HepG2 (cell line): ENCODE measurements around the gene PODN. TPM values are rescaled to one million over a fixed set of nuclear protein-coding genes. Genes with fewer than 3 reads are reported as not detected.
A peak's percentile ranks its signal among the peaks of the same experiment; 100 is the strongest.

Experiments
- ATAC-seq: fragments of 200-7000 bp; cut with Tn5 transposase; 3 replicates; pipeline ENCODE4 v1.9.1; 2020; ENCODE audit warnings: mild to moderate bottlenecking, moderate library complexity
- BruUV-seq: library from RNA; stranded (reverse); fragments of 400-500 nt; replicated peaks from 2 replicates; lab custom pipeline; 2021; lab: Mats Ljungman, UMichigan
- CTCF ChIA-PET: fragments of 300-600 bp; formaldehyde crosslinking; extraction: SDS; loops from one replicate; lab custom pipeline; 2021; ENCODE audit warnings: low total read pairs, inconsistent platforms, low intra/inter-chr PET ratio; lab: Yijun Ruan, JAX
- POLR2A ChIA-PET: fragments of 350-600 bp; sonication (Branson Sonifier 250); formaldehyde crosslinking; loops from one replicate; lab custom pipeline; 2020; ENCODE audit warnings: antibody characterized with exemption, inconsistent platforms; lab: Yijun Ruan, JAX
- DNase-seq: peaks from one replicate; pipeline ENCODE4 v3.0.0-alpha.2; 2015; ENCODE audit warnings: low spot score
- FAIRE-seq: peaks from 3 replicates; lab custom pipeline; 2011; peaks lifted over from hg19 to GRCh38; lab: Jason Lieb, UNC
- H2AFZ ChIP-seq: one replicate; pipeline ENCODE4 v1.6.1; 2011; ENCODE audit warnings: low read length, inconsistent platforms
- H3K27ac ChIP-seq: fragments of 300-600 bp; 3 replicates; pipeline ENCODE4 v1.8.0; 2011; ENCODE audit warnings: mixed run types, mild to moderate bottlenecking, mixed read lengths, low read length, inconsistent platforms; ENCODE audit not compliant: insufficient read depth; ENCODE audit errors: extremely low read length
- H3K27me3 ChIP-seq, 2 experiments: fragments of 200-600 bp in 1 of 2; 2 replicates in 1 of 2; 3 replicates in 1 of 2; pipeline versions ENCODE4 v1.6.0 to v1.8.0; 2011; ENCODE audit warnings: low read length in 2 of 2, mild to moderate bottlenecking in 2 of 2, moderate library complexity in 2 of 2, inconsistent platforms in 1 of 2; ENCODE audit not compliant: insufficient read depth in 2 of 2, control insufficient read depth in 1 of 2
- H3K36me3 ChIP-seq, 2 experiments: fragments of 200-600 bp in 1 of 2; replicated peaks in 1 of 2; 2 replicates in 1 of 2; 3 replicates in 1 of 2; pipeline versions ENCODE4 v1.5.1 to v1.8.0; 2011; ENCODE audit warnings: low read length in 2 of 2, inconsistent platforms in 1 of 2; ENCODE audit not compliant: insufficient read depth in 2 of 2, control insufficient read depth in 1 of 2
- H3K4me1 ChIP-seq: 2 replicates; pipeline ENCODE4 v1.5.1; 2012; ENCODE audit warnings: low read length, inconsistent platforms; ENCODE audit not compliant: insufficient read depth
- H3K4me2 ChIP-seq: 2 replicates; pipeline ENCODE4 v1.6.0; 2011; ENCODE audit warnings: low read depth, low read length, inconsistent platforms
- H3K4me3 ChIP-seq, 3 experiments: fragments of 200-600 bp in 1 of 3; sonication (generic), shearing (Covaris generic) in 1 of 3; replicated peaks in 1 of 3; 2 replicates each; pipeline ENCODE4 v1.5.1; 2011 to 2016; ENCODE audit warnings: low read length in 3 of 3, inconsistent platforms in 2 of 3, low read depth in 2 of 3, mild to moderate bottlenecking in 2 of 3, control low read depth in 1 of 3, mixed read lengths in 1 of 3; ENCODE audit not compliant: insufficient read depth in 1 of 3
- H3K79me2 ChIP-seq: one replicate; pipeline ENCODE4 v1.6.1; 2011; ENCODE audit warnings: low read length, inconsistent platforms; ENCODE audit not compliant: insufficient read depth
- H3K9ac ChIP-seq: 2 replicates; pipeline ENCODE4 v1.6.0; 2011; ENCODE audit warnings: mild to moderate bottlenecking, low read depth, low read length, inconsistent platforms; ENCODE audit not compliant: insufficient read depth
- H3K9me3 ChIP-seq: 2 replicates; pipeline ENCODE4 v1.5.1; 2012; ENCODE audit warnings: mild to moderate bottlenecking, low read length
- H4K20me1 ChIP-seq: 2 replicates; pipeline ENCODE4 v1.6.0; 2011; ENCODE audit warnings: inconsistent platforms, mild to moderate bottlenecking, low read length, moderate library complexity; ENCODE audit not compliant: insufficient read depth
- DNMT1 ChIP-seq: sonication (generic); formaldehyde crosslinking; IDR thresholded peaks from 2 replicates; pipeline ENCODE4 v1.5.1; 2020; ENCODE audit warnings: mild to moderate bottlenecking, missing genetic modification reagents
- PPARG ChIP-seq: conservative IDR thresholded peaks from 2 replicates; pipeline ENCODE4 v1.6.1; 2016; ENCODE audit warnings: missing biosample characterization, missing genetic modification reagents
- ZMYM3 ChIP-seq: sonication (generic); formaldehyde crosslinking; IDR thresholded peaks from 2 replicates; pipeline ENCODE4 v1.5.1; 2020; ENCODE audit warnings: mild to moderate bottlenecking, missing genetic modification reagents
- ZSCAN30 ChIP-seq: sonication (generic); formaldehyde crosslinking; IDR thresholded peaks from 2 replicates; pipeline ENCODE4 v1.5.0; 2020; ENCODE audit warnings: mild to moderate bottlenecking, missing genetic modification reagents
- WGBS: methylation state at CpG from one replicate; pipeline ENCODE4 v1.1.6; 2017; ENCODE audit warnings: low lambda C conversion rate; 5-methylcytosine and 5-hydroxymethylcytosine counted together
- in situ Hi-C: cut with HindIII; loops from 2 replicates; pipeline ENCODE4 v1.10.0; 2017; ENCODE audit warnings: low pct_unique_long_range_greater_than_20kb; ENCODE audit not compliant: extremely low pct_ligation_motif_present
- intact Hi-C: fragments of 100-400 bp; cut with micrococcal nuclease; formaldehyde crosslinking; loops from one replicate; pipeline ENCODE4 v1.10.0; 2022; ENCODE audit not compliant: unreplicated experiment
- polyA plus RNA-seq, 8 experiments: library from polyadenylated mRNA; depleted of rRNA in 3 of 8; stranded (reverse) in 7 of 8; unstranded in 1 of 8; fragments of >200 nt; fragmentation: Illumina TruSeq in 4 of 8; extraction: Trizol in 4 of 8; gene quantifications; 2 replicates each; pipeline versions ENCODE4 v1.2.1 to v1.2.3, GENCODE V29; 2011 to 2016; ENCODE audit warnings: low read depth in 4 of 8, missing spikeins in 1 of 8, mixed read lengths in 1 of 8; ENCODE audit not compliant: insufficient read depth in 1 of 8
- total RNA-seq, 5 experiments: library from RNA; depleted of rRNA; stranded (reverse); fragments of >200 nt; fragmentation: Illumina TruSeq; extraction: Trizol; gene quantifications; 2 replicates each; pipeline ENCODE4 v1.2.3, GENCODE V29; 2016; ENCODE audit warnings: low read depth in 1 of 5
- TF ChIP-seq, protein P1 (sequence below): sonication (generic); formaldehyde crosslinking; IDR thresholded peaks from 2 replicates; pipeline ENCODE4 v1.4.0; 2020; ENCODE audit warnings: mild to moderate bottlenecking, missing genetic modification reagents

PODN gene
- total and polyA plus RNA-seq, 2 of the 13 experiments (the other 11 are each of a cell fraction or from before 2014, with no cell fraction given): 0.13 TPM; not detected in 1

- intact Hi-C loops (no loop called here), in situ Hi-C loops (no loop called here)
- no peaks in the 10 kb centered on the region for H3K36me3 ChIP-seq
- no TSS peak for BruUV-seq
- H3K4me1 ChIP-seq: no peaks in the 10 kb centered on the region; the same call in 1 of the 2 replicates
- ChIA-PET CTCF (no interaction called here), POLR2A (interaction anchor here (0.7 kb wide), 1 partner anchor 50 kb away, joined by 4 read pairs; no protein-coding TSS in a partner anchor)
- DNase-seq: no peak
- no peak overlapping the region for H3K27ac ChIP-seq
- no peak overlapping the region for H3K4me3 ChIP-seq
- H3K9me3 ChIP-seq: no peaks in the 10 kb centered on the region
- WGBS: 39% methylated on average over 6 of the region's 13 CpGs
- no peak for ATAC-seq
- peaks cover 5 to 45% of the 10 kb centered on the region in 2 experiments; a peak in 4 of 5 replicates for H3K27me3 ChIP-seq
- FAIRE-seq: no peak
- H3K9ac ChIP-seq: no peak overlapping the region
- no peak overlapping the region for H2AFZ ChIP-seq
- no peaks in the 10 kb centered on the region for H3K79me2 ChIP-seq
- TF ChIP-seq, protein P1, sequence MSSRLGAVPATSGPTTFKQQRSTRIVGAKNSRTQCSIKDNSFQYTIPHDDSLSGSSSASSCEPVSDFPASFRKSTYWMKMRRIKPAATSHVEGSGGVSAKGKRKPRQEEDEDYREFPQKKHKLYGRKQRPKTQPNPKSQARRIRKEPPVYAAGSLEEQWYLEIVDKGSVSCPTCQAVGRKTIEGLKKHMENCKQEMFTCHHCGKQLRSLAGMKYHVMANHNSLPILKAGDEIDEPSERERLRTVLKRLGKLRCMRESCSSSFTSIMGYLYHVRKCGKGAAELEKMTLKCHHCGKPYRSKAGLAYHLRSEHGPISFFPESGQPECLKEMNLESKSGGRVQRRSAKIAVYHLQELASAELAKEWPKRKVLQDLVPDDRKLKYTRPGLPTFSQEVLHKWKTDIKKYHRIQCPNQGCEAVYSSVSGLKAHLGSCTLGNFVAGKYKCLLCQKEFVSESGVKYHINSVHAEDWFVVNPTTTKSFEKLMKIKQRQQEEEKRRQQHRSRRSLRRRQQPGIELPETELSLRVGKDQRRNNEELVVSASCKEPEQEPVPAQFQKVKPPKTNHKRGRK: no peak
- TF ChIP-seq PPARG (CRISPR knock-in tag) (no peak), ZSCAN30 (no peak)
- no peak overlapping the region for H3K4me2 ChIP-seq
- no peaks in the 10 kb centered on the region for H4K20me1 ChIP-seq
Observed at GRCh38 chr1:53066891-53067738, 5.1 kb downstream of the PODN start.

DNA sequence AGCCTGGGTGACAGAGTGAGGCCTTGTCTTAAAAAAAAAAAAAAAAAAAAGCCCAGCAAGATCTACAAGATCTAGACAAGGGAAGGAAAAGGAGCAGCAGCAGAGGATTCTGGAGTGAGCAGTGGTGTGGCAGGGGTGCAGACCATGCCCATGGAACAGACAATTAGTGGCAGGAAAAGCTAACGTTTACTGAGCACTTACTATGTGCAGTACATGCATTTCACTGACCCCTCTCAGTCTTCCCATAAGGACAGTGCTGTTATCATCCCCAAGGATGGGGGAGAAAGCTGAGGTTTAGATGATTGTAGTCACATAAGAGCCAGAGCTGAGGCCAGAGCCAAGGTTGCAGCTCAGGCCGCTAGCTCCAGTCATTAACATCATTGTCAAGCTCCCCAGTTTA is 5.9 kb downstream of the PODN start:
- DNase-seq (no peak), FAIRE-seq (no peak), ATAC-seq (no peak)
- Histone ChIP-seq H3K27me3 (peaks cover 5 to 45% of the 10 kb centered on the region in 2 experiments; a peak in 4 of 5 replicates), H3K4me3 (no peak overlapping the region), H3K9me3 (no peaks in the 10 kb centered on the region), H2AFZ (no peak overlapping the region), H3K36me3 (no peaks in the 10 kb centered on the region), H3K79me2 (no peaks in the 10 kb centered on the region), H3K4me2 (no peak overlapping the region), H4K20me1 (no peaks in the 10 kb centered on the region), H3K4me1 (no peaks in the 10 kb centered on the region; the same call in 1 of the 2 replicates), H3K27ac (no peak overlapping the region), H3K9ac (no peak overlapping the region)
- BruUV-seq: no TSS peak
- POLR2A ChIA-PET: interaction anchor here (0.7 kb wide), 1 partner anchor 51 kb away, joined by 4 read pairs; no protein-coding TSS in a partner anchor
- CTCF ChIA-PET: no interaction called here
- TF ChIP-seq DNMT1 (no peak), ZMYM3 (CRISPR knock-in tag) (peak; percentile 52; the same call in 1 of the 2 replicates)
- intact Hi-C loops: no loop called here
- 49% methylated on average over 2 of the region's 2 CpGs for WGBS
- in situ Hi-C loops: no loop called here
